Epithelial cell of esophagus (primary cell): Measurements from ENCODE around the gene NTMT1.

Source experiments
- DNase-seq: peaks from one replicate; pipeline ENCODE4 v3.0.0; 2010; ENCODE audit warnings: low read depth
- H3K4me3 ChIP-seq: 2 replicates; pipeline ENCODE4 v1.5.1; 2011; ENCODE audit warnings: mild to moderate bottlenecking, low read length, control low read depth
- TF ChIP-seq, protein P1 (sequence below): IDR thresholded peaks from 2 replicates; pipeline ENCODE4 v1.5.1; 2011; ENCODE audit warnings: low read depth, mild to moderate bottlenecking, low read length, control low read depth, inconsistent platforms; ENCODE audit not compliant: insufficient read depth; ENCODE audit errors: missing control alignments

NTMT1 gene

DNA sequence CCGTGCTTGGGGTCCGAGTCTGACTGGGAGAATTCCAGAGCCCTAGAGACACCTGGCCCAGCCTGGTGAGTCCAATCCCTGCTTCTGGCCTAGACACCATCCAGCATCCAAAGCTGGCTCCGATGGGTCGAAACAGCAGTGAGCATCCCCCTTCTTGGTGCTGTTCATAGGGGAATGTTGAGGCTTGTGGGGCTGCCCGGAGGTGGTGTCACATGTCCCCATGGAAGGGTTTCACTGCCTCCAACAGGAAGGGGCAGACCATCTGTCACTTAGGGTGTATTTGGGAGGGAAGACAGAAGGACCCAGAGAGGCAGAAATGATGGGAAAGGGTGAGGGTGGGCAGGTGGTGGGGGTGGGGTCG lies 19.0 kb upstream of the NTMT1 start:
- TF ChIP-seq, protein P1, sequence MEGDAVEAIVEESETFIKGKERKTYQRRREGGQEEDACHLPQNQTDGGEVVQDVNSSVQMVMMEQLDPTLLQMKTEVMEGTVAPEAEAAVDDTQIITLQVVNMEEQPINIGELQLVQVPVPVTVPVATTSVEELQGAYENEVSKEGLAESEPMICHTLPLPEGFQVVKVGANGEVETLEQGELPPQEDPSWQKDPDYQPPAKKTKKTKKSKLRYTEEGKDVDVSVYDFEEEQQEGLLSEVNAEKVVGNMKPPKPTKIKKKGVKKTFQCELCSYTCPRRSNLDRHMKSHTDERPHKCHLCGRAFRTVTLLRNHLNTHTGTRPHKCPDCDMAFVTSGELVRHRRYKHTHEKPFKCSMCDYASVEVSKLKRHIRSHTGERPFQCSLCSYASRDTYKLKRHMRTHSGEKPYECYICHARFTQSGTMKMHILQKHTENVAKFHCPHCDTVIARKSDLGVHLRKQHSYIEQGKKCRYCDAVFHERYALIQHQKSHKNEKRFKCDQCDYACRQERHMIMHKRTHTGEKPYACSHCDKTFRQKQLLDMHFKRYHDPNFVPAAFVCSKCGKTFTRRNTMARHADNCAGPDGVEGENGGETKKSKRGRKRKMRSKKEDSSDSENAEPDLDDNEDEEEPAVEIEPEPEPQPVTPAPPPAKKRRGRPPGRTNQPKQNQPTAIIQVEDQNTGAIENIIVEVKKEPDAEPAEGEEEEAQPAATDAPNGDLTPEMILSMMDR = no peak
- no peak for DNase-seq
- no peak overlapping the region for H3K4me3 ChIP-seq

GRCh38 chr9:129608561-129609481 lies 17.1 kb upstream of the NTMT1 start:
- TF ChIP-seq, protein P1 = no peak
- no peak for DNase-seq
- no peak overlapping the region for H3K4me3 ChIP-seq

DNA sequence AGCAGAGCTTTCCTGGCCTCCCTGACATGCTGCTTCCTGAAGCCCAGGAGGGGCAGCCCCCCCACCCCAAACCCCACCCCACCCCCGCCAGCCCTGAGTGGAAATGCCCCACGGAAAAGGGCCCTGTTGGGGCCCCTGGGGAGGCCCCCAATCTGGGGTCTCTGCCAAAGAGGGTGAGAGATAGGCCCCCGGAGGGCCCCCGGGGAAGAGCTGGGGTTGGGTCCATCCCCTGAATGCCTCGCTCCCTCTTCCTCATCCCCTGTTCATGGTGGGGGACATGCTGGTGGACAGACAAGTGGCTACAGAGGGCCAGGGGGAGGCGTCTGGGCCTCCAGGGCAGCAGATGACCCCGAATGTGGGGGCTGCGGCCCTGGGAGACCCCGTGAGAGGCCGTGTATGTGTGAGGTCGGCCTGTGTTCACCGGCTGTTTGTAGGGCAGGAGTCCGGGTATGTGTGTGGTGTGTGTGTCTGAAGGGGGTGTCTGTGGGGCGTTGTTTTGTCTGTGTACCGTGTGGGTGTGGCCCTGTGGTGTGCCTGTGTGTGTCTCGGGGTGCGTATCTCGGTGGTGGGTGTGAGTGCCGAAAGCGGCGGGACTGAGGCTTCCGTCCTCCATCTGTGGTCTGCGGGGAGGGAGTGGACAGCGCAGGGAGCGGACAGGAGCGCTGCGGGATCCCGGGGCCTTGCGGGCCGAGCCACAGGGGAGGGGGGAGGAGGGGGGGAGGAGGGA lies 16.3 kb upstream of the NTMT1 start:
- DNase-seq = no peak
- TF ChIP-seq, protein P1 = no peak
- no peak overlapping the region for H3K4me3 ChIP-seq

GRCh38 chr9:129610213-129610472 lies 15.8 kb upstream of the NTMT1 start:
- no peak for DNase-seq
- TF ChIP-seq, protein P1 = no peak
- H3K4me3 ChIP-seq = peak overlapping the region; percentile 45

- peak overlapping the region; percentile 54 for H3K4me3 ChIP-seq
Observed at GRCh38 chr9:129610473-129611306, 15.3 kb upstream of the NTMT1 start.

DNA sequence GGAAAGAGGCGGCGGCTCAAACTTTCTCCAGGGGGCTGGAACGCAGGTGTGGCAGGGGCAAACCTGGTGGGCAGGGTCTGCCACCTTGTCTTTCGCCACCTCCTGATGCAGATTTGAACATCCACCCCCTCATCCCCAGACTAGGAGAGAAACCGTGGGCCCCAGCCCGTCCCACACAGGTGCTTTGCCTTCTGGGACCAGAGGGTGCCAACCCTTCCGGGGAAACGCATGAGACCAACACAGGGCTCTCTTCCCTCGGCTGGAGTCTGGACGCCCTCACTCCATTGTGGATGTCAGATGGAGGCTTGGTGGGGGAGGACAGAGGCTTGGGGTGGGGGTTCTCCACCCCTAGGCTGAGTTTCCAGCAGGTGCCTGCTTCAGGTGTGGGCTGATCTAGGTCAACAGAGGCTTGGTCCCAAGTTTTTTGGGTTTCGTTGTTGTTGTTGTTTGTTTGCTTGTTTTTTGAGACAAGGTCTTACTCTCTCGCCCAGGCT lies 14.6 kb upstream of the NTMT1 start:
- no peak overlapping the region for H3K4me3 ChIP-seq
- DNase-seq = no peak
- TF ChIP-seq, protein P1 = no peak

More at GRCh38 chr9:129610473-129611306, 15.3 kb upstream of the NTMT1 start:
- TF ChIP-seq, protein P1 = peak; percentile 78
- peak; percentile 55 for DNase-seq
